Stimulated activated CD4-positive, alpha-beta T cell treated with anti-CD3 and anti-CD28 coated beads, TNF-alpha, amount 100 ng/mL, for 4 hours (primary cell): ENCODE results near the gene HOXC9.
A peak's percentile ranks its signal among the peaks of the same experiment; 100 is the strongest.

Experiments
- DNase-seq, 3 experiments: peaks; one replicate each; pipeline ENCODE4 v3.0.0-alpha.2; 2020; ENCODE audit warnings: low read depth in 3 of 3

Gene HOXC9

GRCh38 chr12:54028314-54029201 lies 28.6 kb downstream of the HOXC9 start, which contains the start of gene HOXC6:
TSS of gene HOXC6 (plus strand) at chr12:54028440. CDS start at chr12:54028522, 82 bp downstream.
- no peak for DNase-seq

- no peak for DNase-seq
Observed at GRCh38 chr12:54029529-54030441, 29.8 kb downstream of the HOXC9 start.

- DNase-seq, result no peak
Observed at GRCh38 chr12:54030442-54030801, 30.5 kb downstream of the HOXC9 start.

- no peak for DNase-seq
Observed at GRCh38 chr12:54030889-54031471, 31.0 kb downstream of the HOXC9 start.

- DNase-seq, result no peak
Observed at GRCh38 chr12:54031480-54031879, 31.5 kb downstream of the HOXC9 start.

- no peak for DNase-seq
Observed at GRCh38 chr12:54032086-54032619, 32.2 kb downstream of the HOXC9 start.

GRCh38 chr12:54032627-54033100 lies 32.7 kb downstream of the HOXC9 start, which contains the start of gene HOXC5:
TSS of gene HOXC5 (plus strand) at chr12:54033050. CDS start at chr12:54033123, 73 bp downstream.
- peak; percentile 28 to 34 (median 31) for DNase-seq

GRCh38 chr12:54033106-54033979 lies 33.4 kb downstream of the HOXC9 start:
- no peak for DNase-seq

- DNase-seq, result no peak
Observed at GRCh38 chr12:54033980-54034784, 34.2 kb downstream of the HOXC9 start.

GRCh38 chr12:54034785-54035310 lies 34.9 kb downstream of the HOXC9 start:
- DNase-seq, result no peak

GRCh38 chr12:54035568-54036264 lies 35.8 kb downstream of the HOXC9 start:
- DNase-seq, result no peak

- DNase-seq, result no peak
Observed at GRCh38 chr12:54036620-54037359, 36.8 kb downstream of the HOXC9 start.

GRCh38 chr12:54037360-54038283 lies 37.7 kb downstream of the HOXC9 start:
- DNase-seq, result no peak

- DNase-seq, result no peak
Observed at GRCh38 chr12:54038284-54038870, 38.4 kb downstream of the HOXC9 start.

- DNase-seq, result no peak
Observed at GRCh38 chr12:54038871-54039414, 39.0 kb downstream of the HOXC9 start.

GRCh38 chr12:54039417-54040147 lies 39.6 kb downstream of the HOXC9 start:
- no peak for DNase-seq
